Loucy (cell line): ENCODE data around the gene CTDSP1.

Experiments
- H2AFZ ChIP-seq: fragments of 200-600 bp; sonication (generic); 2 replicates; pipeline ENCODE4 v1.6.0; 2016; ENCODE audit warnings: antibody characterized with exemption, mild to moderate bottlenecking, low read length, moderate library complexity
- H3F3A ChIP-seq: fragments of 200-600 bp; 2 replicates; pipeline ENCODE4 v1.6.0; 2016; ENCODE audit warnings: antibody characterized with exemption, low read depth, mild to moderate bottlenecking
- H3K27me3 ChIP-seq: fragments of 200-600 bp; sonication (generic); 2 replicates; pipeline ENCODE4 v1.6.1; 2014; ENCODE audit warnings: low read length, mild to moderate bottlenecking; ENCODE audit not compliant: insufficient read depth, poor library complexity, severe bottlenecking
- H3K36me3 ChIP-seq: fragments of 200-600 bp; sonication (generic); 2 replicates; pipeline ENCODE4 v1.6.1; 2016; ENCODE audit warnings: low read length; ENCODE audit not compliant: insufficient read depth
- H3K4me1 ChIP-seq: fragments of 200-600 bp; sonication (generic); 2 replicates; pipeline ENCODE4 v1.5.1; 2014; ENCODE audit warnings: low read length, mild to moderate bottlenecking; ENCODE audit not compliant: insufficient read depth, poor library complexity, severe bottlenecking
- H3K4me2 ChIP-seq: fragments of 200-600 bp; sonication (generic); 2 replicates; pipeline ENCODE4 v1.6.0; 2014; ENCODE audit warnings: antibody characterized with exemption, low read length, low read depth, mild to moderate bottlenecking; ENCODE audit not compliant: poor library complexity, severe bottlenecking
- H3K4me3 ChIP-seq: fragments of 200-600 bp; sonication (generic); 2 replicates; pipeline ENCODE4 v1.5.1; 2014; ENCODE audit warnings: low read length, mild to moderate bottlenecking, mixed read lengths; ENCODE audit not compliant: poor library complexity, severe bottlenecking
- H3K79me2 ChIP-seq: fragments of 200-600 bp; sonication (generic); 2 replicates; pipeline ENCODE4 v1.6.1; 2014; ENCODE audit warnings: low read length; ENCODE audit not compliant: insufficient read depth
- H3K9ac ChIP-seq: fragments of 200-600 bp; sonication (generic); 2 replicates; pipeline ENCODE4 v1.6.0; 2014; ENCODE audit warnings: mild to moderate bottlenecking, low read depth, low read length, moderate library complexity; ENCODE audit not compliant: poor library complexity, severe bottlenecking
- H3K9me2 ChIP-seq: fragments of 200-600 bp; sonication (generic); replicated peaks from 2 replicates; pipeline ENCODE4 v1.6.1; 2016; ENCODE audit warnings: low read depth, low read length, mixed read lengths
- H3K9me3 ChIP-seq: fragments of 200-600 bp; sonication (generic); 2 replicates; pipeline ENCODE4 v1.6.1; 2014; ENCODE audit warnings: mild to moderate bottlenecking, antibody characterized with exemption, low read length, low read depth; ENCODE audit not compliant: insufficient read depth
- H4K20me1 ChIP-seq: fragments of 200-600 bp; sonication (generic); 2 replicates; pipeline ENCODE4 v1.6.0; 2014; ENCODE audit warnings: antibody characterized with exemption, low read length, mild to moderate bottlenecking; ENCODE audit not compliant: insufficient read depth, poor library complexity, severe bottlenecking
- CTCF ChIP-seq: fragments of 200-600 bp; sonication (generic); conservative IDR thresholded peaks from 2 replicates; pipeline ENCODE4 v1.5.1; 2014; ENCODE audit warnings: mild to moderate bottlenecking, antibody characterized with exemption, low read length
- EZH2phosphoT487 ChIP-seq: fragments of 200-600 bp; IDR thresholded peaks from 2 replicates; pipeline ENCODE4 v1.6.1; 2018; ENCODE audit warnings: antibody characterized with exemption, mild to moderate bottlenecking, moderate library complexity, borderline replicate concordance

Gene CTDSP1

DNA sequence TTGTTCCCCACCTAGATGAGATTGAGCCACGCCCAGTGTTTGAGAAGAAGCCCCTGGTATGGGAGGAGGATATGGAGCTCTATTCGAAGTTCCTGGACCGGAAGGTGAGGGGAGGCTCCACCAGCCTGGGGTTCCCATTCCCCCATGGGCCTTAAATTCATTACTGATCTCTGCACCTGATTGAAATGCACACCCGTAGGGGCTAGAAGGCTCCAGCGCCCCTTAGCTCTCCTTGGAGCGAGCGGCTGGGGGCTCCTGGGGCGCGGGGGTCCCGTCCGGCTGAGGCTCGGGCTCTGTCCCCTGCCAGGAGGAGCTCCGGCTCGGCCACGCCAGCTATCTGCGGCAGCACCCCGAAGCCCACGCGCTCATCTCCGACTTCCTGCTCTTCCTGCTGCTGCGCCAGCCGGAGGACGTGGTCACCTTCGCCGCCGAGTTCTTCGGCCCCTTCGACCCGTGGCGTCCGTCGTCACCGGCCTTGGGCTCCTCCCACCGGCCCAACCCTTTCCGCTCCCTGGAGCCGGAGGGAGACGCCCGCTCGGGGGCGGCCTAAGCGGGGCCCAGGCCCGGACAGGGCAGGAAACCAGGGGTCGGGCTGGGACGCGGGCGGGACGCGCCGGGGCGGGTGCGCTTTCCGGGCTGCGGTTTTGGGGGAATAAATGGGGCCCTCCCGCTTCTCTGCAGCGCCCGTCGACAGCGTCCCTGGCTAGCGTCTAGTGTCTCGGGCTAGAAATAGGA is 32.1 kb upstream of the CTDSP1 start:
- H3K27me3 ChIP-seq: no peaks in the 10 kb centered on the region
- peak overlapping the region; percentile 64 for H3K9ac ChIP-seq
- TF ChIP-seq EZH2phosphoT487 (no peak), CTCF (no peak)
- 0 out of 2 replicates have a peak overlapping the region, but pooled peaks have one; percentile 25 for H2AFZ ChIP-seq
- H3K9me2 ChIP-seq: no peaks in the 10 kb centered on the region
- peaks cover 6% of the 10 kb centered on the region for H3K4me1 ChIP-seq
- H3K79me2 ChIP-seq: no peaks in the 10 kb centered on the region
- H3K4me2 ChIP-seq: peak overlapping the region; percentile 61
- H3K4me3 ChIP-seq: peak overlapping the region; percentile 67
- H3K36me3 ChIP-seq: no peaks in the 10 kb centered on the region
- H3K9me3 ChIP-seq: no peaks in the 10 kb centered on the region
- H4K20me1 ChIP-seq: no peaks in the 10 kb centered on the region
- no peaks in the 10 kb centered on the region for H3F3A ChIP-seq

DNA sequence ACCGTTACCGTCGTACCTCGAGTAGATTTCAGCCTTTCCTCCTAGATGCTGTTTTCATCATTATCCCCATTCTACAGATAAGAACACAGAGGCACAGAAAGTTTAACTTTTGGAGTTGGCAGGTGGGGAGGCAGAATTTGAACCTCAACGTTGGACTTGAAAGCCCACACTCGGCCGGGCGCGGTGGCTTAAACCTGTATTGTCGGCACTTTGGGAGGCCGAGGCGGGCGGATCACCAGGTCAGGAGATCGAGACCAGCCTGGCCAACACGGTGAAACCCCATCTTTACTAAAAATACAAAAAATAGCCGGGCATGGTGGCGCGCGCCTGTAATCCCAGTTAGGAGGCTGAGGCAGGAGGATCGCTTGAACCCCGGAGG is 31.5 kb upstream of the CTDSP1 start:
- Histone ChIP-seq H3K4me3 (peak overlapping the region; percentile 67), H3K36me3 (no peaks in the 10 kb centered on the region), H3F3A (no peaks in the 10 kb centered on the region), H3K9ac (peak overlapping the region; percentile 64), H3K9me3 (no peaks in the 10 kb centered on the region), H3K79me2 (no peaks in the 10 kb centered on the region), H3K9me2 (no peaks in the 10 kb centered on the region), H2AFZ (0 out of 2 replicates have a peak overlapping the region, but pooled peaks have one; percentile 25), H4K20me1 (no peaks in the 10 kb centered on the region), H3K4me1 (peaks cover 6% of the 10 kb centered on the region), H3K4me2 (peak overlapping the region; percentile 28), H3K27me3 (no peaks in the 10 kb centered on the region)
- TF ChIP-seq CTCF (no peak), EZH2phosphoT487 (no peak)

DNA sequence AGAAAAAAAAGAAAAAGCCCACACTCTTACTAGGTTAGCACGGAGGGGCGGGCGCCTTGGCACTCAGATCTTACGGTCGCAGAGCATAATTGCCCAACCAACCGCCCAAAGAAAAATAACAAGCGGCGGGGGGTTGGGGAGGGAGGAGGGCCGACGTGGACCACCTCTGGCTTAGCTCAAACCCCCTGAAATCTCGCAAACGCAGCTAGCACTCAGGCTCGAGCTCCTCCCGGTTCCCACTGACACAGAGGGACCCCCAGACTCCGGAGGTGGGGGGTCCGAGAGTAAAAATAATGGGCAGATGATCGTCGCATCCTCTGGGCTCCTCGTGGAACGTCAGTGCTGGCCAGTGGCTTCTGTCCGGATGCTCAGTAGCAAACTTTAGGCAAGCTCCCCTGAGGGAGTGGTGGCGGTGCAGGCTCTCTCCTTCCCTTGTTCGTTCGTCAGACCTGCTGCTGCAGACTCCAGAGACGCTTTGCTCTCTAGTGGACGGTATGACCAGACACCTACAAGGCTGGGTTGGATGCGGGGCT is 31.0 kb upstream of the CTDSP1 start:
- no peaks in the 10 kb centered on the region for H3K79me2 ChIP-seq
- H3K9me2 ChIP-seq: no peaks in the 10 kb centered on the region
- H3F3A ChIP-seq: no peaks in the 10 kb centered on the region
- no peaks in the 10 kb centered on the region for H4K20me1 ChIP-seq
- H3K9ac ChIP-seq: no peak overlapping the region
- no peaks in the 10 kb centered on the region for H3K36me3 ChIP-seq
- no peak overlapping the region for H3K4me2 ChIP-seq
- no peaks in the 10 kb centered on the region for H3K9me3 ChIP-seq
- H3K4me1 ChIP-seq: peaks cover 6% of the 10 kb centered on the region
- no peak overlapping the region for H2AFZ ChIP-seq
- H3K27me3 ChIP-seq: no peaks in the 10 kb centered on the region
- TF ChIP-seq EZH2phosphoT487 (no peak), CTCF (no peak)
- H3K4me3 ChIP-seq: no peak overlapping the region
